ENCODE measurements around the gene RIN2. TPM values are rescaled to one million over a fixed set of nuclear protein-coding genes. Genes with fewer than 3 reads are reported as not detected.
A peak's percentile ranks its signal among the peaks of the same experiment; 100 is the strongest.

RIN2 gene
- total and polyA plus RNA-seq, 2 of the 4 experiments (the other 2 are of a cell fraction): 16.1 to 72.2 TPM

DNA sequence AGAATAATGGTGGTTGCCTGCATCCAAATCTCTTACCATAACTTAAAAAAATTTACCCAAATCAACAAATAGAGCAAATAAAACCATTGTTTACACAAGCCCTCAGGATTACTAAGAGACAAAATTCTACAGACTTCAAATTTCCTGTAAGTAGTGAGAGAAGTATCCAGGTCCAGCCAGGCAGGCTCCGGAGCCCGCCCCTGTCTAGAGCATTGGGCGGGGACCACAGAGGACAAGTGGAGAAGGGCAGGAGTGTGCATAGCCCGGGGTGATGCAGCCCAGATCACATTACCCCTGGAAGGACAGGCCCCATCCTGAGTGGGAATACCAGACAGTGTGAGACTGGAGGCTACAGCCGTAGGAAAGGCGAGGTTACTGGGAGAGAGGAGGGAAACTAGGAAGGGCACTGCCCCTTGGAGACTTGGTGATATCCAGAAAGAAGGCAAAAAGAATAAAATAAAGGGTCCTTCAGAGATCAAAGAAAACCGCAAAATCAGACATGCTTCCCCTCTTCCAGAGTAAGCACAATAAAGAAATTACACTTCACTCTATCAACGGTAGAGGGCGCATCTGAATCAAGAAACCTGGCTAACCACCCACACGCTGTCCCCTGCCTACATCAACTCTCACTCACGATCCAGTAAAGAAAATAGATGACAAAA, 26.6 kb downstream of the RIN2 start:
- peak overlapping the region; percentile 97 for H2BK15ac ChIP-seq (ENCODE audit: low read depth, low read length)
- 0 out of 2 replicates have a peak, but pooled peaks cover 2% of the 10 kb centered on the region for H3K9me3 ChIP-seq (ENCODE audit: control insufficient read depth, insufficient read depth, low read length)
- peak overlapping the region; percentile 96 for H2AK5ac ChIP-seq (ENCODE audit: low read depth, low read length)
- no TSS peak for BruUV-seq (replicated peaks)
- peak overlapping the region; percentile 76 for H3K9ac ChIP-seq (ENCODE audit: low read depth, low read length)
- CTCF ChIA-PET: interaction anchor here (0.6 to 2.8 kb wide), 7 partner anchors 9 to 177 kb away, joined by 3 to 10 read pairs (median 4); no protein-coding TSS in a partner anchor
- peak overlapping the region; percentile 97 for H2BK20ac ChIP-seq (ENCODE audit: low read depth, low read length)
- H3K23ac ChIP-seq (ENCODE audit: low read depth, low read length): peak overlapping the region; percentile 94
- no peaks in the 10 kb centered on the region for H4K20me1 ChIP-seq (ENCODE audit: insufficient read depth, low read length)
- H3K18ac ChIP-seq (ENCODE audit: low read depth, low read length): peak overlapping the region; percentile 89
- dilution Hi-C loops (cut with HindIII; ENCODE audit: low sequenced_read_pairs, unreplicated experiment) (no loop called here), intact Hi-C loops (cut with micrococcal nuclease) (loop anchor here (1.0 to 2.0 kb wide), 6 partner anchors 30 to 210 kb away; no protein-coding TSS in a partner anchor), in situ Hi-C loops (cut with MboI; ENCODE audit: low sequenced_read_pairs) (loop anchor here (5.0 to 10.0 kb wide), 2 partner anchors 103 to 190 kb away; no protein-coding TSS in a partner anchor)
- peak; percentile 74 for ATAC-seq (ENCODE audit: low read depth)
- H2BK120ac ChIP-seq (ENCODE audit: low read depth, low read length): peak overlapping the region; percentile 97
- peaks cover 22% of the 10 kb centered on the region for H3K4me1 ChIP-seq (ENCODE audit: control insufficient read depth, insufficient read depth, low read length)
- DNase-seq: peak; percentile 91
- peak overlapping the region; percentile 82 for H2AFZ ChIP-seq (replicated peaks; ENCODE audit: low read length, poor library complexity)
- peaks cover 13 to 69% of the 10 kb centered on the region in 2 experiments for H3K79me1 ChIP-seq (ENCODE audit: low read depth in 1 of 2, low read length in 2 of 2)
- peak overlapping the region; percentile 97 for H3K56ac ChIP-seq (ENCODE audit: extremely low read depth, insufficient read depth, low read length)
- peak overlapping the region; percentile 96 for H2BK5ac ChIP-seq (ENCODE audit: low read depth, low read length, poor library complexity, severe bottlenecking)
- H4K8ac ChIP-seq (ENCODE audit: low read depth in 2 of 2, low read length in 2 of 2): peak overlapping the region; percentile 70 to 86
- 0% methylated on average over 1 of the region's 11 CpGs; no CpG with 5 or more reads in 1 of the 2 experiments for WGBS, 2 experiments (ENCODE audit: extremely low coverage in 2 of 2, insufficient read length in 1 of 2)
- peak overlapping the region; percentile 98 for H3K4ac ChIP-seq (ENCODE audit: low read depth, low read length)
- peak overlapping the region; percentile 83 for H3K4me2 ChIP-seq (ENCODE audit: low read depth, low read length)
- peaks cover 12% of the 10 kb centered on the region for H3K9me1 ChIP-seq (ENCODE audit: insufficient read depth, low read length)
- no peak overlapping the region for H3K4me3 ChIP-seq (ENCODE audit: insufficient read depth, low read depth, low read length)
- peak overlapping the region; percentile 97 for H4K91ac ChIP-seq (ENCODE audit: insufficient read depth, low read depth, low read length)
- H3K36me3 ChIP-seq (ENCODE audit: control insufficient read depth, insufficient read depth, low read length): no peaks in the 10 kb centered on the region
- H3K27me3 ChIP-seq (ENCODE audit: control insufficient read depth, insufficient read depth, low read length): no peaks in the 10 kb centered on the region
- H2AK9ac ChIP-seq (replicated peaks; ENCODE audit: low read depth, low read length, poor library complexity): peak overlapping the region; percentile 89
- H4K5ac ChIP-seq (ENCODE audit: low read depth, low read length): peak overlapping the region; percentile 82
- POLR2A ChIA-PET (ENCODE audit: unreplicated experiment): interaction anchor here (1.3 to 1.7 kb wide), 2 partner anchors 101 to 104 kb away, joined by 4 to 5 read pairs; no protein-coding TSS in a partner anchor
- H3K27ac ChIP-seq (ENCODE audit: insufficient read depth, low read length): peak overlapping the region; percentile 94
- H3K14ac ChIP-seq (replicated peaks; ENCODE audit: low read depth, low read length): peak overlapping the region; percentile 98
- TF ChIP-seq USF2 (IDR thresholded peaks at IDR 0.05; ENCODE audit: low read depth, low read length) (no peak), BHLHE40 (IDR thresholded peaks at IDR 0.05; ENCODE audit: low read depth, low read length) (peak; percentile 62), MXI1 (IDR thresholded peaks at IDR 0.05; ENCODE audit: borderline replicate concordance, low read depth, low read length) (no peak), SMC3 (IDR thresholded peaks at IDR 0.05; ENCODE audit: low read depth, low read length) (peak; percentile 86), ELK1 (IDR thresholded peaks at IDR 0.05; ENCODE audit: borderline replicate concordance, low read depth, low read length) (no peak), POLR2A (IDR thresholded peaks at IDR 0.05; ENCODE audit: low read depth, low read length) (peak; percentile 39; the same call in 1 of the 2 replicates), CHD1 (IDR thresholded peaks at IDR 0.05; ENCODE audit: low read depth, low read length) (no peak; the same call in 1 of the 2 replicates), MAZ (IDR thresholded peaks at IDR 0.05; ENCODE audit: borderline replicate concordance, low read depth, low read length) (no peak), RFX5 (IDR thresholded peaks at IDR 0.05; ENCODE audit: low read depth, low read length) (no peak), RAD21 (IDR thresholded peaks at IDR 0.05; ENCODE audit: low read length) (peak; percentile 97), MAFK (IDR thresholded peaks at IDR 0.05; ENCODE audit: low read depth, low read length) (no peak), RCOR1 (IDR thresholded peaks at IDR 0.05; ENCODE audit: insufficient replicate concordance, low read length) (no peak), NFE2L2 (IDR thresholded peaks at IDR 0.05; ENCODE audit: low read depth, low read length) (no peak), CEBPB (IDR thresholded peaks at IDR 0.05; ENCODE audit: low read depth, low read length) (no peak)

All from IMR-90 (cell line).